Lung microvascular endothelial cell (primary cell): ENCODE measurements around the gene GFOD1. TPM values are rescaled to one million over a fixed set of nuclear protein-coding genes. Genes with fewer than 3 reads are reported as not detected.

Source experiments
- DNase-seq, 2 donors: peaks; one replicate each; pipeline versions ENCODE4 v3.0.0 to v3.0.0-alpha.2; 2010; ENCODE audit warnings: low read depth in 2 of 2
- total RNA-seq: library from RNA; depleted of rRNA; stranded (reverse); fragments of >200 nt; gene quantifications from 2 replicates; pipeline ENCODE4 v1.2.1, GENCODE V29; 2014

GFOD1 gene
- 14.1 and 14.6 TPM in 2 replicates for total RNA-seq

- peak; percentile 85 to 92 for DNase-seq
Measured at GRCh38 chr6:13487122-13488014, at the start of gene GFOD1. GFOD1 (minus strand) TSS chr6:13487600; CDS start chr6:13486890, 710 bp downstream.

- no peak for DNase-seq
Measured at GRCh38 chr6:13536796-13537526, 49.6 kb upstream of the GFOD1 start.

DNA sequence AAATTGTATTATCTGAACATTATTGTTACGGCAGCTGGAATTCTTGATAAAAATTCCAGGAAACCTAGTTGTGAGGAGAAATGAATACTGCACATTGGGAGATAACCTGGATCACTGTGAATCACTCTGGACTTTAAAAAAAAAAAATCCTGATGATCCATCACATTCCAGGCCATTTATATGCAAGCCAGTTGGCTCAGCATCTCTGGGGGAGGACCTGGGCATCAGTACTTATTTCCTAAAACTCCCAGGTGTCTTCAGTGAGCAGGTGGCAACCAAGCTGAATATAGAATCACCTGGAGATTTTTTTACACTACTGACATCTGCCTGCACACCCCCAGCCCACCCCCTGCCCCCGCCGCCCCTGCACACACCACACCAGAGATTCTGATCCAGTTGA, 47.9 kb upstream of the GFOD1 start:
- peak in 1 of 2 donors; percentile 36 for DNase-seq

DNA sequence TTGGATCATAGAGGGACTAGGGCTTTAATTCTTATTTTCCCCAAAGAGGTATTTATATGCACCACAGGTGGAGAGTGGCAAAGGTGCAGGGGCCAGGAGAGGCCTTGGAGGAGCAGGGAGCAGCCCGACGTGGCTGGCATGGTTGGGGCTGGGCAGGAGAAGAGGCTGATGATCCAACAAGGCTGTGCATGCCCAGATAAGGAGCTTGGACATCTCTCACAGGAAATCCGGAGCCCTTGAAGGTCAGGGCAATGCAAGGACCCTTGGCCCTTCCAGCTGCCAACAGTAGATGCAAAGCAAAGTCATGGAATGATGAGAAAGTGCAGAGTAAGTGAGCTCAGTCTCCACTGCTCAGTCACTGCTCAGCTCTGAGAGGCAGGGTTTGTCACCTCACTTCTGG, 47.1 kb upstream of the GFOD1 start:
- DNase-seq, result no peak

- no peak for DNase-seq
Measured at GRCh38 chr6:13531956-13532355, 44.6 kb upstream of the GFOD1 start.

- peak in 1 of 2 donors; percentile 55 for DNase-seq
Measured at GRCh38 chr6:13528777-13529343, 41.5 kb upstream of the GFOD1 start.

- peak; percentile 49 to 50 for DNase-seq
Measured at GRCh38 chr6:13528232-13528631, 40.8 kb upstream of the GFOD1 start.

- DNase-seq, result peak in 1 of 2 donors; percentile 24
Measured at GRCh38 chr6:13527671-13528056, 40.3 kb upstream of the GFOD1 start.

GRCh38 chr6:13526727-13527670, 39.6 kb upstream of the GFOD1 start:
- peak; percentile 92 to 93 for DNase-seq

GRCh38 chr6:13526357-13526726, 38.9 kb upstream of the GFOD1 start:
- no peak for DNase-seq

GRCh38 chr6:13524801-13525508, 37.6 kb upstream of the GFOD1 start:
- peak in 1 of 2 donors; percentile 34 for DNase-seq

DNA sequence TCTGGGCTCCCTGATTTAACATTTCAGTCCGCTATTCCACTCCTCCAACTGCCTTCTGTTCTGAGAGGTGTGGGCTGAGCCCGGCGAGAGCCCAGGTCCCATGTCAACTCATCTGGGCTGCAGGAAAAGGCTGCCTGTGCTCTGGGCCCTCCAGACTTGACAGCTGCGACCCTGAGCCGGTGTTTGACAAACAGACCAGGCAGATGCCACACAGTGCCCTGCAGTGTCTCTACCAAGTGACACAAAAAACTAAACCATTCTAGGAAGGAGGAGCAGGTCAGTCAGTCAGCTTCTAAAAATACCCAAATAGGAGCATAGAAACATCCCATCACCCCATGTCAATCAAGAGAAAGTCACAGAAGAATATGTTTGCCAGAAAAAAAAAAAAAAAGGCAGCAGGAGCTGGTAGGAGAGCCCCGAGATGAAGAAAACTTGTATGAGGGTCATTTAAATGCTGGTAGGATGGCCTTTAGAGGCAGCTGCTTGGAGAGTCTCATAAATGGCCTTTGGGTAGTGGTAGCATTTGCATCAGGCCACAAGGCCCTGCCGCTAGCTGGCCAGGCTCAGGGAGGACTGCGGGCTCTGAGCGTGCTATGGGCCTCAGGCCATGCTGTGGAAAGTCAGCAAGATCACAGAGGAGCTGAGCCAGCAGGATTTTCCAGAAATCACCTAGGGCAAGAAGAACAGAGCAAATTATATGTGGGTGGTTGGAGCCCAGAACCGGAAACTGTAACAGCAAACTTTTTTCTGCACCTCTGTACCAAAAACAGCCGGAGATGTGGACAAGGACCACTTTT, 36.6 kb upstream of the GFOD1 start:
- DNase-seq, result no peak

GRCh38 chr6:13522656-13523055, 35.3 kb upstream of the GFOD1 start:
- peak; percentile 91 for DNase-seq

GRCh38 chr6:13519839-13520238, 32.4 kb upstream of the GFOD1 start:
- no peak for DNase-seq

DNA sequence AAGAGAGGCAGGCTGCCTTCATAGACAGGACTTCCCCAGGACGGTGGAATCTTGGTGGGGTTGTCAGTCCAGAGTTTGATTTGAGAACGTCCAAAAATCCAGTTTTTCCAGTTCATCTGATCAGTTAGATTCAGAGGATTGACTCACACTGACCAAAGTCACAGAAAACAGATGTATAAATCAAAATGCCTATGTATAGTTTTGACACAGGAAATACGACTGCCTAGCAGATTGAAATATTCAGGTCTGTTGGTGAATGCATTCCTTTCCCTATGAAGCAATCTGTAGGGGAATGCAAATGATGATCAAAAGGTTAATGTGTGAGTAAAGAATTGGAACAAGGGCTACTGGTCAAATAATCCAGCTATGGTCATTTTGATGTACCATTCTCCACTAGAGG, 29.7 kb upstream of the GFOD1 start:
- DNase-seq, result peak; percentile 70 to 74

DNA sequence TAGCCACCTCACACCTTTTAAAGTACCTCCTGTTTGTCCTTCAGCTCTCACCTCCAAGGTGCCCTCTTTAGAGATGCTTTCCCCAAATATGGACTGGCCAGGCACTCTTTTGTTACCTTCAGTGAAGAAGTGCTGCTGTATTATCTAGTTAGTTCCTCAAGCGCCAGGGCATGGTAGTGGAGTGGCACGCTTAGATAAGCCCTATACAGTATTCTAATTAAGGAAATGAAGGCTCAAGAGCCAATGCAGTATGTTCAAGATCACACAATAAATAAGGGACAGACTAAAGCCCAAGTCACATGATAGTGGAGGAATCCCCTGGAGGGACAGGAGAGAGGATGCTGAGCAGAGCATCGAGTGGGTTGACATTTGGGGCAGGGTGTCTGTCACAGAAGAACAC, 28.5 kb upstream of the GFOD1 start:
- DNase-seq, result no peak

DNA sequence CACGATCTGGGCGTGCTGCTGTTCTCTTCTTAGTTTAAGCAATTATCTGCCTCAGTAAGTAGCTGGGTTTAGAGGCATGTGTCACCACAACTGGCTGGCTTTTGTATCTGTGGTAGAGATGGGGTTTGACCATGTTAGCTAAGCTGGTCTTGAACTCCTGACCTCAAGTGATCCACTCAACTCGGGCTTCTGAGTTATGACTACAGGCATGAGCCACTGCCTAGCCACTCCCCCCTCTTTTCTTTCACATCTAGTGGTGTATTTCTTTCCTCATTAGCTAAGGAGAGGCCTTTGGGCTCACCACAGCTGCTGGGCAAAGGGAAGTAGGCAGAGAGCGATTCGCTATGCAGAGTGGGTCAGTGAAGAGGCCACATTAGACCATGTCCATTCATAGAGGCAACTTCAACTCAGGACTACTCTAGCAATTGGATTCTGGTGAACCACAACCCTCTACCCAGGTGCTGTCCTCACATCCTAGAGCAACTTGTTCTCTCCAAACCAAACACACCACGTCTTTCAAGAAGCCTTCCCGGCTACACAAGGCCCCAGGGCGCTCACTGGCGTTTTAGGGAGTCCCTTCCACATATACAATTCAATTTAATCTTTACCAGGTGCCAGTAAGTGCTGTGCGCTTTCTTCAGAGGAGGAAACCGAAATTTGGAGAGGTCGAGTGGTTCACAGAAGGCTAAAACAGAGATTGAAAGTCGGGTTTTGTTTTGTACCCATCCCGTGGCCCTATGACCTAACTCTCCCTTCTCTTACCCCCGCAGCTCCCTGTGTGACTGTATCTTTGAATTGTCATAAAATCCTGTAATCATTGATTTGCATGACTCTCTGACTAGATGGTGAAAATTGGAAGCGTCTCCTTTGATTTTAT, 26.5 kb upstream of the GFOD1 start:
- DNase-seq, result no peak

- no peak for DNase-seq
Measured at GRCh38 chr6:13512900-13513299, 25.5 kb upstream of the GFOD1 start.
